Activated CD4-positive, alpha-beta T cell treated with anti-CD3 and anti-CD28 coated beads, Interleukin-2, amount 10 ng/mL, durations not matched to agents 24 days and 14 days (primary cell): Measurements from ENCODE around the gene TTLL9. TPM values are rescaled to one million over a fixed set of nuclear protein-coding genes. Genes with fewer than 3 reads are reported as not detected.
A peak's percentile ranks its signal among the peaks of the same experiment; 100 is the strongest.
"Not testable (repeated sequence)": the region's sequence is repeated elsewhere in the genome, so short reads cannot be mapped to it uniquely, and the experiment has no call there.

Experiments
- DNase-seq: peaks from one replicate; pipeline ENCODE4 v3.0.0; 2022
- H3K27ac Mint-ChIP-seq: one replicate; pipeline ENCODE4 v1.8.0; 2022; ENCODE audit warnings: mild to moderate bottlenecking, mixed read lengths
- H3K27me3 Mint-ChIP-seq: one replicate; pipeline ENCODE4 v1.8.0; 2022; ENCODE audit warnings: mixed read lengths
- H3K36me3 Mint-ChIP-seq: one replicate; pipeline ENCODE4 v1.8.0; 2022; ENCODE audit warnings: low read depth, mild to moderate bottlenecking, mixed read lengths
- H3K4me1 Mint-ChIP-seq: one replicate; pipeline ENCODE4 v1.8.0; 2021; ENCODE audit warnings: mixed read lengths
- H3K4me3 Mint-ChIP-seq: one replicate; pipeline ENCODE4 v1.8.0; 2022; ENCODE audit warnings: mild to moderate bottlenecking, moderate library complexity, mixed read lengths
- H3K9me3 Mint-ChIP-seq: one replicate; pipeline ENCODE4 v1.8.0; 2021; ENCODE audit warnings: mixed read lengths
- intact Hi-C: fragments of 100-400 bp; cut with micrococcal nuclease; formaldehyde crosslinking; loops from one replicate; pipeline ENCODE4 v1.15.1; 2023
- total RNA-seq: library from RNA; stranded (reverse); gene quantifications from 2 replicates; pipeline ENCODE4 v1.2.3, GENCODE V29; 2022

Gene TTLL9
- total RNA-seq, 1 donor from 2014 or later: not detected

- Mint-ChIP-seq H3K4me3 (no peak overlapping the region), H3K36me3 (no peaks in the 10 kb centered on the region), H3K9me3 (no peaks in the 10 kb centered on the region), H3K27me3 (peaks cover 12% of the 10 kb centered on the region), H3K4me1 (peaks cover under 1% of the 10 kb centered on the region), H3K27ac (no peak overlapping the region)
- DNase-seq: no peak
- intact Hi-C loops: no loop called here
These were observed 48.2 kb downstream of the TTLL9 start for GRCh38 chr20:31918466-31919105.

GRCh38 chr20:31919410-31920155 lies 49.1 kb downstream of the TTLL9 start:
- DNase-seq: no peak
- intact Hi-C loops: no loop called here
- Mint-ChIP-seq H3K27ac (no peak overlapping the region), H3K4me3 (no peak overlapping the region), H3K4me1 (peaks cover 2% of the 10 kb centered on the region), H3K9me3 (no peaks in the 10 kb centered on the region), H3K36me3 (no peaks in the 10 kb centered on the region), H3K27me3 (peaks cover 12% of the 10 kb centered on the region)

- H3K4me1 Mint-ChIP-seq: peaks cover 2% of the 10 kb centered on the region
- no peaks in the 10 kb centered on the region for H3K9me3 Mint-ChIP-seq
- intact Hi-C loops: no loop called here
- peaks cover 12% of the 10 kb centered on the region for H3K27me3 Mint-ChIP-seq
- no peak for DNase-seq
- no peaks in the 10 kb centered on the region for H3K36me3 Mint-ChIP-seq
- no peak overlapping the region for H3K4me3 Mint-ChIP-seq
- no peak overlapping the region for H3K27ac Mint-ChIP-seq
These were observed 49.9 kb downstream of the TTLL9 start for GRCh38 chr20:31920275-31920855.

- DNase-seq, H3K9me3 Mint-ChIP-seq, H3K4me1 Mint-ChIP-seq, intact Hi-C loops, H3K36me3 Mint-ChIP-seq, H3K4me3 Mint-ChIP-seq, H3K27ac Mint-ChIP-seq: not testable (repeated sequence)
- peaks cover 12% of the 10 kb centered on the region for H3K27me3 Mint-ChIP-seq
These were observed 51.0 kb downstream of the TTLL9 start for GRCh38 chr20:31921480-31921879.

- no peaks in the 10 kb centered on the region for H3K9me3 Mint-ChIP-seq
- no peak overlapping the region for H3K4me3 Mint-ChIP-seq
- intact Hi-C loops: no loop called here
- no peak overlapping the region for H3K27ac Mint-ChIP-seq
- no peak for DNase-seq
- peaks cover 2% of the 10 kb centered on the region for H3K4me1 Mint-ChIP-seq
- peaks cover 12% of the 10 kb centered on the region for H3K27me3 Mint-ChIP-seq
- H3K36me3 Mint-ChIP-seq: no peaks in the 10 kb centered on the region
These were observed 51.7 kb downstream of the TTLL9 start for GRCh38 chr20:31922181-31922580.

- Mint-ChIP-seq H3K27me3 (peaks cover 10% of the 10 kb centered on the region), H3K4me1 (peaks cover 2% of the 10 kb centered on the region), H3K9me3 (no peaks in the 10 kb centered on the region), H3K4me3 (no peak overlapping the region), H3K36me3 (no peaks in the 10 kb centered on the region), H3K27ac (no peak overlapping the region)
- no peak for DNase-seq
- intact Hi-C loops: no loop called here
These were observed 52.2 kb downstream of the TTLL9 start for GRCh38 chr20:31922588-31922987.

GRCh38 chr20:31923388-31924331 lies 53.2 kb downstream of the TTLL9 start:
- Mint-ChIP-seq H3K4me3 (no peak overlapping the region), H3K36me3 (no peaks in the 10 kb centered on the region), H3K27ac (no peak overlapping the region), H3K27me3 (peaks cover 7% of the 10 kb centered on the region), H3K4me1 (peaks cover 2% of the 10 kb centered on the region), H3K9me3 (no peaks in the 10 kb centered on the region)
- intact Hi-C loops: no loop called here
- DNase-seq: no peak

- DNase-seq: no peak
- H3K27me3 Mint-ChIP-seq: peaks cover 10% of the 10 kb centered on the region
- H3K9me3 Mint-ChIP-seq: no peaks in the 10 kb centered on the region
- H3K36me3 Mint-ChIP-seq: no peaks in the 10 kb centered on the region
- peaks cover 2% of the 10 kb centered on the region for H3K4me1 Mint-ChIP-seq
- no peak overlapping the region for H3K4me3 Mint-ChIP-seq
- intact Hi-C loops: no loop called here
- peak overlapping the region; percentile 14 for H3K27ac Mint-ChIP-seq
These were observed 54.1 kb downstream of the TTLL9 start for GRCh38 chr20:31924561-31924960.

- peaks cover 16% of the 10 kb centered on the region for H3K27me3 Mint-ChIP-seq
- no peak for DNase-seq
- no peak overlapping the region for H3K27ac Mint-ChIP-seq
- no peak overlapping the region for H3K4me3 Mint-ChIP-seq
- H3K36me3 Mint-ChIP-seq: no peaks in the 10 kb centered on the region
- intact Hi-C loops: no loop called here
- peaks cover 2% of the 10 kb centered on the region for H3K4me1 Mint-ChIP-seq
- no peaks in the 10 kb centered on the region for H3K9me3 Mint-ChIP-seq
These were observed 55.2 kb downstream of the TTLL9 start for GRCh38 chr20:31925631-31926030.

- H3K36me3 Mint-ChIP-seq: no peaks in the 10 kb centered on the region
- DNase-seq: no peak
- H3K27me3 Mint-ChIP-seq: peaks cover 23% of the 10 kb centered on the region
- peaks cover 2% of the 10 kb centered on the region for H3K4me1 Mint-ChIP-seq
- H3K27ac Mint-ChIP-seq: no peak overlapping the region
- no peak overlapping the region for H3K4me3 Mint-ChIP-seq
- no peaks in the 10 kb centered on the region for H3K9me3 Mint-ChIP-seq
- intact Hi-C loops: no loop called here
These were observed 56.1 kb downstream of the TTLL9 start for GRCh38 chr20:31926493-31926892.

GRCh38 chr20:31927627-31928159 lies 57.3 kb downstream of the TTLL9 start:
- H3K27me3 Mint-ChIP-seq: peaks cover 22% of the 10 kb centered on the region
- peaks cover 2% of the 10 kb centered on the region for H3K4me1 Mint-ChIP-seq
- no peak for DNase-seq
- no peaks in the 10 kb centered on the region for H3K36me3 Mint-ChIP-seq
- intact Hi-C loops: no loop called here
- no peak overlapping the region for H3K4me3 Mint-ChIP-seq
- no peak overlapping the region for H3K27ac Mint-ChIP-seq
- H3K9me3 Mint-ChIP-seq: no peaks in the 10 kb centered on the region

- intact Hi-C loops, H3K9me3 Mint-ChIP-seq, H3K4me1 Mint-ChIP-seq, H3K36me3 Mint-ChIP-seq, H3K27ac Mint-ChIP-seq, H3K4me3 Mint-ChIP-seq, DNase-seq: not testable (repeated sequence)
- H3K27me3 Mint-ChIP-seq: peaks cover 22% of the 10 kb centered on the region
These were observed 59.2 kb downstream of the TTLL9 start for GRCh38 chr20:31929631-31930030.

- Mint-ChIP-seq H3K9me3 (no peaks in the 10 kb centered on the region), H3K4me1 (no peaks in the 10 kb centered on the region), H3K27me3 (peaks cover 22% of the 10 kb centered on the region), H3K27ac (no peak overlapping the region), H3K36me3 (no peaks in the 10 kb centered on the region), H3K4me3 (no peak overlapping the region)
- DNase-seq: no peak
- intact Hi-C loops: no loop called here
These were observed 60.3 kb downstream of the TTLL9 start for GRCh38 chr20:31930779-31931178.
